GM10248 (cell line): Measurements from ENCODE around the gene GRB7.

Source experiments
- CTCF ChIA-PET: fragments of 300-600 bp; sonication (Branson Sonifier 250); formaldehyde crosslinking; extraction: SDS; loops from one replicate; lab custom pipeline; 2021; ENCODE audit warnings: antibody characterized with exemption; lab: Yijun Ruan, JAX
- POLR2A ChIA-PET: fragments of 350-650 bp; sonication (Branson Sonifier 250); formaldehyde crosslinking; extraction: SDS; loops from one replicate; lab custom pipeline; 2020; ENCODE audit warnings: antibody characterized with exemption; lab: Yijun Ruan, JAX
- DNase-seq: peaks from one replicate; pipeline ENCODE4 v3.0.0; 2012; ENCODE audit errors: extremely low spot score
- CTCF ChIP-seq: IDR thresholded peaks from 2 replicates; pipeline ENCODE4 v1.5.1; 2012; ENCODE audit warnings: mild to moderate bottlenecking, low read depth; ENCODE audit errors: extremely low read depth, missing control alignments, control extremely low read depth

Gene GRB7

GRCh38 chr17:39754161-39754957, 16.6 kb downstream of the GRB7 start:
- peak; percentile 96 for DNase-seq
- ChIA-PET POLR2A (interaction anchor here (1.8 kb wide), 1 partner anchor 13 kb away, joined by 4 read pairs; no protein-coding TSS in a partner anchor), CTCF (interaction anchor here (0.7 to 8.2 kb wide), 24 partner anchors 10 to 133 kb away, joined by 3 to 93 read pairs (median 4); partner anchors contain the start of genes IKZF3 and MIEN1)
- TF ChIP-seq CTCF = peak; percentile 87

- POLR2A ChIA-PET = interaction anchor here (0.5 to 1.8 kb wide), 4 partner anchors 12 to 910 kb away, joined by 3 to 6 read pairs (median 4); no protein-coding TSS in a partner anchor
- DNase-seq = no peak
- CTCF ChIA-PET = interaction anchor here (0.7 to 8.2 kb wide), 19 partner anchors 9 to 133 kb away, joined by 3 to 93 read pairs (median 4); partner anchors contain the start of genes IKZF3 and MIEN1
- no peak for TF ChIP-seq CTCF
Observed at GRCh38 chr17:39754958-39755553, 17.3 kb downstream of the GRB7 start.

GRCh38 chr17:39755554-39756379, 18.0 kb downstream of the GRB7 start:
- CTCF ChIA-PET = interaction anchor here (0.8 to 8.2 kb wide), 21 partner anchors 8 to 225 kb away, joined by 3 to 93 read pairs (median 4); partner anchors contain the start of genes IKZF3, MIEN1 and PSMD3
- POLR2A ChIA-PET = interaction anchor here (0.5 to 1.8 kb wide), 7 partner anchors 12 to 911 kb away, joined by 3 to 6 read pairs (median 3); no protein-coding TSS in a partner anchor
- peak; percentile 80 for DNase-seq

GRCh38 chr17:39756380-39757079, 18.8 kb downstream of the GRB7 start:
- ChIA-PET CTCF (interaction anchor here (1.3 to 8.2 kb wide), 12 partner anchors 8 to 224 kb away, joined by 3 to 93 read pairs (median 4); partner anchors contain the start of genes MIEN1 and PSMD3), POLR2A (interaction anchor here (0.9 to 1.8 kb wide), 4 partner anchors 11 to 38 kb away, joined by 3 to 4 read pairs (median 3); no protein-coding TSS in a partner anchor)
- no peak for TF ChIP-seq CTCF
- no peak for DNase-seq

More at GRCh38 chr17:39755554-39756379, 18.0 kb downstream of the GRB7 start:
- no peak for TF ChIP-seq CTCF

GRCh38 chr17:39757176-39757662, 19.5 kb downstream of the GRB7 start:
- no peak for DNase-seq
- TF ChIP-seq CTCF = no peak
- CTCF ChIA-PET = interaction anchor here (1.3 to 8.2 kb wide), 7 partner anchors 12 to 224 kb away, joined by 3 to 93 read pairs (median 4); partner anchors contain the start of genes MIEN1 and PSMD3
- POLR2A ChIA-PET = interaction anchor here (1.3 kb wide), 1 partner anchor 38 kb away, joined by 3 read pairs; no protein-coding TSS in a partner anchor
